Measurements from ENCODE around the gene RETN. TPM values are rescaled to one million over a fixed set of nuclear protein-coding genes. Genes with fewer than 3 reads are reported as not detected.

The RETN gene
- total RNA-seq, 1 experiment from 2014 or later = not detected

GRCh38 chr19:7638802-7639465 lies 29.9 kb upstream of the RETN start:
- intact Hi-C loops (cut with micrococcal nuclease; ENCODE audit: unreplicated experiment) = no loop called here
- H3K4me1 Mint-ChIP-seq (ENCODE audit: low read depth, unreplicated experiment) = no peaks in the 10 kb centered on the region
- DNase-seq = no peak
- no peak overlapping the region for H3K4me3 Mint-ChIP-seq (ENCODE audit: unreplicated experiment)
- no peak for TF ChIP-seq CTCF (IDR thresholded peaks at IDR 0.05; ENCODE audit: insufficient read depth in 1 of 2, low read depth in 1 of 2, low read length in 1 of 2, severe bottlenecking in 1 of 2, unreplicated experiment in 1 of 2)
- peaks cover 2% of the 10 kb centered on the region for H3K36me3 ChIP-seq (ENCODE audit: control insufficient read depth, insufficient read depth, low read length)
- H3K9me3 ChIP-seq = no peaks in the 10 kb centered on the region
- H3K36me3 Mint-ChIP-seq (ENCODE audit: insufficient read depth, unreplicated experiment) = peaks cover 22% of the 10 kb centered on the region
- H3K27me3 ChIP-seq (replicated peaks; ENCODE audit: control insufficient read depth, insufficient read depth, low read length) = no peaks in the 10 kb centered on the region
- peaks cover 9% of the 10 kb centered on the region for H3K9me3 Mint-ChIP-seq (ENCODE audit: unreplicated experiment)
- no TSS peak for BruUV-seq (replicated peaks)
- ChIA-PET CTCF (no interaction called here), POLR2A (no interaction called here)
- no peak overlapping the region for H3K4me3 ChIP-seq (ENCODE audit: low read depth, low read length)
- no peak overlapping the region for H3K27ac Mint-ChIP-seq (ENCODE audit: unreplicated experiment)
- H3K27me3 Mint-ChIP-seq (ENCODE audit: insufficient read depth, unreplicated experiment) = no peaks in the 10 kb centered on the region
- H3K4me1 ChIP-seq = peaks cover 7% of the 10 kb centered on the region

- Histone ChIP-seq H3K9me3 (no peaks in the 10 kb centered on the region), H3K4me1 (peaks cover 7% of the 10 kb centered on the region), H3K4me3 (ENCODE audit: low read depth, low read length) (no peak overlapping the region), H3K27me3 (replicated peaks; ENCODE audit: control insufficient read depth, insufficient read depth, low read length) (no peaks in the 10 kb centered on the region), H3K36me3 (ENCODE audit: control insufficient read depth, insufficient read depth, low read length) (peaks cover 2% of the 10 kb centered on the region)
- peaks cover 30% of the 10 kb centered on the region for H3K36me3 Mint-ChIP-seq (ENCODE audit: insufficient read depth, unreplicated experiment)
- CTCF ChIA-PET = no interaction called here
- peak overlapping the region; percentile 2 for H3K4me3 Mint-ChIP-seq (ENCODE audit: unreplicated experiment)
- no peaks in the 10 kb centered on the region for H3K4me1 Mint-ChIP-seq (ENCODE audit: low read depth, unreplicated experiment)
- H3K27me3 Mint-ChIP-seq (ENCODE audit: insufficient read depth, unreplicated experiment) = no peaks in the 10 kb centered on the region
- TF ChIP-seq CTCF (IDR thresholded peaks at IDR 0.05; ENCODE audit: insufficient read depth in 1 of 2, low read depth in 1 of 2, low read length in 1 of 2, severe bottlenecking in 1 of 2, unreplicated experiment in 1 of 2) = no peak
- intact Hi-C loops (cut with micrococcal nuclease; ENCODE audit: unreplicated experiment) = no loop called here
- no peak for DNase-seq
- H3K9me3 Mint-ChIP-seq (ENCODE audit: unreplicated experiment) = peaks cover 9% of the 10 kb centered on the region
- H3K27ac Mint-ChIP-seq (ENCODE audit: unreplicated experiment) = no peak overlapping the region
- POLR2A ChIA-PET = no interaction called here
- no TSS peak for BruUV-seq (replicated peaks)
Measured at GRCh38 chr19:7639863-7640348, 28.9 kb upstream of the RETN start.

- POLR2A ChIA-PET = interaction anchor here (0.6 to 0.8 kb wide), 2 partner anchors 40 to 159 kb away, joined by 3 read pairs; partner anchors contain the start of gene TRAPPC5
- no peak for DNase-seq
- no peaks in the 10 kb centered on the region for H3K9me3 ChIP-seq
- no peak overlapping the region for H3K27ac Mint-ChIP-seq (ENCODE audit: unreplicated experiment)
- CTCF ChIA-PET = interaction anchor here (1.4 to 1.5 kb wide), 2 partner anchors 40 to 72 kb away, joined by 5 to 6 read pairs; partner anchors contain the start of gene TRAPPC5
- H3K4me1 Mint-ChIP-seq (ENCODE audit: low read depth, unreplicated experiment) = no peaks in the 10 kb centered on the region
- H3K9me3 Mint-ChIP-seq (ENCODE audit: unreplicated experiment) = peaks cover 9% of the 10 kb centered on the region
- no peak overlapping the region for H3K4me3 ChIP-seq (ENCODE audit: low read depth, low read length)
- peaks cover 25% of the 10 kb centered on the region for H3K36me3 Mint-ChIP-seq (ENCODE audit: insufficient read depth, unreplicated experiment)
- no peaks in the 10 kb centered on the region for H3K27me3 Mint-ChIP-seq (ENCODE audit: insufficient read depth, unreplicated experiment)
- peaks cover 2% of the 10 kb centered on the region for H3K36me3 ChIP-seq (ENCODE audit: control insufficient read depth, insufficient read depth, low read length)
- peaks cover 7% of the 10 kb centered on the region for H3K4me1 ChIP-seq
- BruUV-seq (replicated peaks) = no TSS peak
- no peak overlapping the region for H3K4me3 Mint-ChIP-seq (ENCODE audit: unreplicated experiment)
- intact Hi-C loops (cut with micrococcal nuclease; ENCODE audit: unreplicated experiment) = no loop called here
- no peaks in the 10 kb centered on the region for H3K27me3 ChIP-seq (replicated peaks; ENCODE audit: control insufficient read depth, insufficient read depth, low read length)
- TF ChIP-seq CTCF (IDR thresholded peaks at IDR 0.05; ENCODE audit: insufficient read depth in 1 of 2, low read depth in 1 of 2, low read length in 1 of 2, severe bottlenecking in 1 of 2, unreplicated experiment in 1 of 2) = no peak
Measured at GRCh38 chr19:7640803-7641202, 28.0 kb upstream of the RETN start.
